GM23338 (cell line): Measurements from ENCODE around the gene IGSF8. TPM values are rescaled to one million over a fixed set of nuclear protein-coding genes. Genes with fewer than 3 reads are reported as not detected.

Source experiments
- ATAC-seq: fragments of 200-7000 bp; cut with Tn5 transposase; 3 replicates; pipeline ENCODE4 v1.9.1; 2020
- DNase-seq: peaks from one replicate; pipeline ENCODE4 v3.0.0-alpha.2; 2015; ENCODE audit warnings: low spot score
- H2AFZ ChIP-seq: fragments of 200-600 bp; sonication (generic); 2 replicates; pipeline ENCODE4 v1.8.0; 2016; ENCODE audit warnings: antibody characterized with exemption, mild to moderate bottlenecking, moderate library complexity
- H3F3A ChIP-seq: fragments of 200-600 bp; sonication (generic); replicated peaks from 2 replicates; pipeline ENCODE4 v1.8.0; 2017; ENCODE audit warnings: antibody characterized with exemption, mixed run types, low read depth
- H3K27ac ChIP-seq: fragments of 200-600 bp; sonication (generic); 2 replicates; pipeline ENCODE4 v1.6.1; 2016; ENCODE audit warnings: low read depth
- H3K27me3 ChIP-seq: fragments of 200-600 bp; sonication (generic); 2 replicates; pipeline ENCODE4 v1.8.0; 2016; ENCODE audit warnings: mild to moderate bottlenecking, mixed run types, moderate library complexity; ENCODE audit not compliant: insufficient read depth
- H3K36me3 ChIP-seq: fragments of 200-600 bp; sonication (generic); 2 replicates; pipeline ENCODE4 v1.8.0; 2016; ENCODE audit warnings: mild to moderate bottlenecking; ENCODE audit not compliant: insufficient read depth
- H3K4me1 ChIP-seq: fragments of 200-600 bp; sonication (generic); 2 replicates; pipeline ENCODE4 v1.8.0; 2016; ENCODE audit warnings: mild to moderate bottlenecking, moderate library complexity; ENCODE audit not compliant: insufficient read depth
- H3K4me2 ChIP-seq: fragments of 200-600 bp; sonication (generic); 2 replicates; pipeline ENCODE4 v1.7.1; 2017; ENCODE audit warnings: mixed run types
- H3K4me3 ChIP-seq: fragments of 200-600 bp; sonication (generic); 2 replicates; pipeline ENCODE4 v1.6.1; 2016; ENCODE audit warnings: mixed run types
- H3K79me2 ChIP-seq: fragments of 200-600 bp; sonication (generic); replicated peaks from 2 replicates; pipeline ENCODE4 v1.8.0; 2017; ENCODE audit warnings: mild to moderate bottlenecking; ENCODE audit not compliant: insufficient read depth
- H3K9me2 ChIP-seq: fragments of 200-600 bp; sonication (generic); 2 replicates; pipeline ENCODE4 v1.8.0; 2017; ENCODE audit not compliant: insufficient read depth
- H4K20me1 ChIP-seq: fragments of 200-600 bp; sonication (generic); replicated peaks from 2 replicates; pipeline ENCODE4 v1.8.0; 2017; ENCODE audit warnings: mild to moderate bottlenecking; ENCODE audit not compliant: insufficient read depth
- H3K27ac Mint-ChIP-seq: 2 replicates; pipeline ENCODE4 v1.8.0; 2020; ENCODE audit warnings: inconsistent platforms, mild to moderate bottlenecking, moderate library complexity, mixed read lengths
- H3K27me3 Mint-ChIP-seq: 3 replicates; pipeline ENCODE4 v1.8.0; 2022; ENCODE audit warnings: low read depth, mild to moderate bottlenecking, moderate library complexity, mixed read lengths, inconsistent platforms; ENCODE audit not compliant: insufficient read depth, poor library complexity
- H3K36me3 Mint-ChIP-seq: 3 replicates; pipeline ENCODE4 v1.8.0; 2021; ENCODE audit warnings: low read depth, mild to moderate bottlenecking, inconsistent platforms, moderate library complexity, mixed read lengths
- H3K4me1 Mint-ChIP-seq: 3 replicates; pipeline ENCODE4 v1.8.0; 2020; ENCODE audit warnings: mild to moderate bottlenecking, inconsistent platforms, mixed read lengths
- H3K4me3 Mint-ChIP-seq: 3 replicates; pipeline ENCODE4 v1.8.0; 2021; ENCODE audit warnings: moderate library complexity, mild to moderate bottlenecking, inconsistent platforms, mixed read lengths
- H3K9me3 Mint-ChIP-seq: 3 replicates; pipeline ENCODE4 v1.8.0; 2020; ENCODE audit warnings: moderate library complexity, mild to moderate bottlenecking, inconsistent platforms, mixed read lengths
- CTCF ChIP-seq, 2 experiments: fragments of 200-600 bp in 1 of 2; sonication (generic) in 1 of 2; conservative IDR thresholded peaks; 2 replicates each; pipeline versions ENCODE4 v1.5.1 to v1.6.1; 2016 to 2017; ENCODE audit warnings: antibody characterized with exemption in 2 of 2, low read depth in 2 of 2, mild to moderate bottlenecking in 2 of 2, moderate library complexity in 1 of 2
- EZH2 ChIP-seq: fragments of 200-600 bp; sonication (generic); IDR thresholded peaks from one replicate; pipeline ENCODE4 v1.8.0; 2017; ENCODE audit warnings: antibody characterized with exemption, mild to moderate bottlenecking, low read depth; ENCODE audit not compliant: unreplicated experiment
- NANOG ChIP-seq: IDR thresholded peaks from 2 replicates; pipeline ENCODE4 v1.6.1; 2016; ENCODE audit warnings: antibody characterized with exemption, borderline replicate concordance
- STAT1 ChIP-seq: IDR thresholded peaks from one replicate; pipeline ENCODE4 v1.6.1; 2016; ENCODE audit warnings: antibody characterized with exemption; ENCODE audit not compliant: unreplicated experiment
- polyA plus RNA-seq: library from polyadenylated mRNA; unstranded; fragments of >200 nt; fragmentation: Nextera tagmentation; extraction: Ambion mirVana; gene quantifications from 2 replicates; pipeline ENCODE4 v1.2.1, GENCODE V29; 2016
- total RNA-seq: library from RNA; depleted of rRNA; stranded (reverse); fragments of >200 nt; shearing (Covaris generic); gene quantifications from 2 replicates; pipeline ENCODE4 v1.2.3, GENCODE V29; 2014
- TF ChIP-seq, protein P1 (sequence below): IDR thresholded peaks from one replicate; pipeline ENCODE4 v1.6.1; 2018; ENCODE audit warnings: antibody characterized with exemption; ENCODE audit not compliant: unreplicated experiment
- TF ChIP-seq, protein P2 (sequence below): fragments of 250-450 bp; sonication (Bioruptor Pico); IDR thresholded peaks from 2 replicates; pipeline ENCODE4 v1.5.0; 2020; ENCODE audit warnings: mild to moderate bottlenecking, moderate library complexity

Gene IGSF8
- total and polyA plus RNA-seq, 2 experiments from 2014 or later = 38.4 to 120 TPM

DNA sequence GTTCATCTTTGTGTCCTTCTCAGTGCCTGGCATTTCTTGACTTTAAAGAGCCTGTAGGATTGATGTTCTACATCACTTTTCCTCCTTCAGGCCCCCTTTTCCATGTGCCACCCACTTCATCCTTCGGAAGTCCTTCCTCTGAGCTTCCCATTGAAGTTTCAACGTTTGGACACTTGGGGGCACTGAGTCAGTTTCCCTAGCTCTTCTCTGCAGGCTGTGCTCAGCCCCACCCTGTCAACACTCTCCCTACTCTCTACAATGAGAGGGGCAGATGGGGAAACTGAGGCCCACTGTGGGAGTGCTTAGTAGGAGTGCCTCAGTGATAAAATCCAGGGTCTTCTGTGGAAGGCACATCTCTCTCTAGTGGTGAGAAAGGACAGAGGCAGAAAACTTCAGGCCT lies 40.3 kb downstream of the IGSF8 start:
- DNase-seq (peak; percentile 51), ATAC-seq (peak; percentile 26; the same call in 2 of the 3 replicates)
- Histone ChIP-seq H3K4me2 (no peak overlapping the region), H3K4me3 (no peak overlapping the region), H3K27ac (no peak overlapping the region), H3K4me1 (peaks cover 11% of the 10 kb centered on the region), H4K20me1 (no peaks in the 10 kb centered on the region), H3K36me3 (no peaks in the 10 kb centered on the region), H2AFZ (no peak overlapping the region), H3K27me3 (no peaks in the 10 kb centered on the region), H3F3A (no peaks in the 10 kb centered on the region), H3K79me2 (no peaks in the 10 kb centered on the region), H3K9me2 (no peaks in the 10 kb centered on the region; the same call in 1 of the 2 replicates)
- H3K9me3 Mint-ChIP-seq = no peaks in the 10 kb centered on the region
- peaks cover 17% of the 10 kb centered on the region; the same call in 2 of the 3 replicates for H3K4me1 Mint-ChIP-seq
- TF ChIP-seq, protein P1, sequence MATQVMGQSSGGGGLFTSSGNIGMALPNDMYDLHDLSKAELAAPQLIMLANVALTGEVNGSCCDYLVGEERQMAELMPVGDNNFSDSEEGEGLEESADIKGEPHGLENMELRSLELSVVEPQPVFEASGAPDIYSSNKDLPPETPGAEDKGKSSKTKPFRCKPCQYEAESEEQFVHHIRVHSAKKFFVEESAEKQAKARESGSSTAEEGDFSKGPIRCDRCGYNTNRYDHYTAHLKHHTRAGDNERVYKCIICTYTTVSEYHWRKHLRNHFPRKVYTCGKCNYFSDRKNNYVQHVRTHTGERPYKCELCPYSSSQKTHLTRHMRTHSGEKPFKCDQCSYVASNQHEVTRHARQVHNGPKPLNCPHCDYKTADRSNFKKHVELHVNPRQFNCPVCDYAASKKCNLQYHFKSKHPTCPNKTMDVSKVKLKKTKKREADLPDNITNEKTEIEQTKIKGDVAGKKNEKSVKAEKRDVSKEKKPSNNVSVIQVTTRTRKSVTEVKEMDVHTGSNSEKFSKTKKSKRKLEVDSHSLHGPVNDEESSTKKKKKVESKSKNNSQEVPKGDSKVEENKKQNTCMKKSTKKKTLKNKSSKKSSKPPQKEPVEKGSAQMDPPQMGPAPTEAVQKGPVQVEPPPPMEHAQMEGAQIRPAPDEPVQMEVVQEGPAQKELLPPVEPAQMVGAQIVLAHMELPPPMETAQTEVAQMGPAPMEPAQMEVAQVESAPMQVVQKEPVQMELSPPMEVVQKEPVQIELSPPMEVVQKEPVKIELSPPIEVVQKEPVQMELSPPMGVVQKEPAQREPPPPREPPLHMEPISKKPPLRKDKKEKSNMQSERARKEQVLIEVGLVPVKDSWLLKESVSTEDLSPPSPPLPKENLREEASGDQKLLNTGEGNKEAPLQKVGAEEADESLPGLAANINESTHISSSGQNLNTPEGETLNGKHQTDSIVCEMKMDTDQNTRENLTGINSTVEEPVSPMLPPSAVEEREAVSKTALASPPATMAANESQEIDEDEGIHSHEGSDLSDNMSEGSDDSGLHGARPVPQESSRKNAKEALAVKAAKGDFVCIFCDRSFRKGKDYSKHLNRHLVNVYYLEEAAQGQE = no peak
- TF ChIP-seq EZH2 (no peak), CTCF (conservative IDR thresholded peaks at IDR 0.05; ENCODE audit: low read depth in 2 of 2) (peak; percentile 52 to 66), NANOG (no peak), STAT1 (no peak)
- TF ChIP-seq, protein P2, sequence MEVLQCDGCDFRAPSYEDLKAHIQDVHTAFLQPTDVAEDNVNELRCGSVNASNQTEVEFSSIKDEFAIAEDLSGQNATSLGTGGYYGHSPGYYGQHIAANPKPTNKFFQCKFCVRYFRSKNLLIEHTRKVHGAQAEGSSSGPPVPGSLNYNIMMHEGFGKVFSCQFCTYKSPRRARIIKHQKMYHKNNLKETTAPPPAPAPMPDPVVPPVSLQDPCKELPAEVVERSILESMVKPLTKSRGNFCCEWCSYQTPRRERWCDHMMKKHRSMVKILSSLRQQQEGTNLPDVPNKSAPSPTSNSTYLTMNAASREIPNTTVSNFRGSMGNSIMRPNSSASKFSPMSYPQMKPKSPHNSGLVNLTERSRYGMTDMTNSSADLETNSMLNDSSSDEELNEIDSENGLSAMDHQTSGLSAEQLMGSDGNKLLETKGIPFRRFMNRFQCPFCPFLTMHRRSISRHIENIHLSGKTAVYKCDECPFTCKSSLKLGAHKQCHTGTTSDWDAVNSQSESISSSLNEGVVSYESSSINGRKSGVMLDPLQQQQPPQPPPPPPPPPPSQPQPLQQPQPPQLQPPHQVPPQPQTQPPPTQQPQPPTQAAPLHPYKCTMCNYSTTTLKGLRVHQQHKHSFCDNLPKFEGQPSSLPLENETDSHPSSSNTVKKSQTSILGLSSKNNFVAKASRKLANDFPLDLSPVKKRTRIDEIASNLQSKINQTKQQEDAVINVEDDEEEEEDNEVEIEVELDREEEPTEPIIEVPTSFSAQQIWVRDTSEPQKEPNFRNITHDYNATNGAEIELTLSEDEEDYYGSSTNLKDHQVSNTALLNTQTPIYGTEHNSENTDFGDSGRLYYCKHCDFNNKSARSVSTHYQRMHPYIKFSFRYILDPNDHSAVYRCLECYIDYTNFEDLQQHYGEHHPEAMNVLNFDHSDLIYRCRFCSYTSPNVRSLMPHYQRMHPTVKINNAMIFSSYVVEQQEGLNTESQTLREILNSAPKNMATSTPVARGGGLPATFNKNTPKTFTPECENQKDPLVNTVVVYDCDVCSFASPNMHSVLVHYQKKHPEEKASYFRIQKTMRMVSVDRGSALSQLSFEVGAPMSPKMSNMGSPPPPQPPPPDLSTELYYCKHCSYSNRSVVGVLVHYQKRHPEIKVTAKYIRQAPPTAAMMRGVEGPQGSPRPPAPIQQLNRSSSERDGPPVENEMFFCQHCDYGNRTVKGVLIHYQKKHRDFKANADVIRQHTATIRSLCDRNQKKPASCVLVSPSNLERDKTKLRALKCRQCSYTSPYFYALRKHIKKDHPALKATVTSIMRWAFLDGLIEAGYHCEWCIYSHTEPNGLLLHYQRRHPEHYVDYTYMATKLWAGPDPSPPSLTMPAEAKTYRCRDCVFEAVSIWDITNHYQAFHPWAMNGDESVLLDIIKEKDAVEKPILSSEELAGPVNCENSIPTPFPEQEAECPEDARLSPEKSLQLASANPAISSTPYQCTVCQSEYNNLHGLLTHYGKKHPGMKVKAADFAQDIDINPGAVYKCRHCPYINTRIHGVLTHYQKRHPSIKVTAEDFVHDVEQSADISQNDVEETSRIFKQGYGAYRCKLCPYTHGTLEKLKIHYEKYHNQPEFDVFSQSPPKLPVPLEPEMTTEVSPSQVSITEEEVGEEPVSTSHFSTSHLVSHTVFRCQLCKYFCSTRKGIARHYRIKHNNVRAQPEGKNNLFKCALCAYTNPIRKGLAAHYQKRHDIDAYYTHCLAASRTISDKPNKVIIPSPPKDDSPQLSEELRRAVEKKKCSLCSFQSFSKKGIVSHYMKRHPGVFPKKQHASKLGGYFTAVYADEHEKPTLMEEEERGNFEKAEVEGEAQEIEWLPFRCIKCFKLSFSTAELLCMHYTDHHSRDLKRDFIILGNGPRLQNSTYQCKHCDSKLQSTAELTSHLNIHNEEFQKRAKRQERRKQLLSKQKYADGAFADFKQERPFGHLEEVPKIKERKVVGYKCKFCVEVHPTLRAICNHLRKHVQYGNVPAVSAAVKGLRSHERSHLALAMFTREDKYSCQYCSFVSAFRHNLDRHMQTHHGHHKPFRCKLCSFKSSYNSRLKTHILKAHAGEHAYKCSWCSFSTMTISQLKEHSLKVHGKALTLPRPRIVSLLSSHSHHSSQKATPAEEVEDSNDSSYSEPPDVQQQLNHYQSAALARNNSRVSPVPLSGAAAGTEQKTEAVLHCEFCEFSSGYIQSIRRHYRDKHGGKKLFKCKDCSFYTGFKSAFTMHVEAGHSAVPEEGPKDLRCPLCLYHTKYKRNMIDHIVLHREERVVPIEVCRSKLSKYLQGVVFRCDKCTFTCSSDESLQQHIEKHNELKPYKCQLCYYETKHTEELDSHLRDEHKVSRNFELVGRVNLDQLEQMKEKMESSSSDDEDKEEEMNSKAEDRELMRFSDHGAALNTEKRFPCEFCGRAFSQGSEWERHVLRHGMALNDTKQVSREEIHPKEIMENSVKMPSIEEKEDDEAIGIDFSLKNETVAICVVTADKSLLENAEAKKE = no peak
- H3K36me3 Mint-ChIP-seq = no peaks in the 10 kb centered on the region
- H3K4me3 Mint-ChIP-seq = no peak overlapping the region
- H3K27ac Mint-ChIP-seq = no peak overlapping the region
- peaks cover 7% of the 10 kb centered on the region for H3K27me3 Mint-ChIP-seq
